NT2/D1 (cell line): ENCODE measurements around the gene AMBP.

Experiments
- DNase-seq: peaks from one replicate; pipeline ENCODE4 v3.0.0-alpha.2; 2011; ENCODE audit warnings: low read depth, low spot score
- H3K27me3 ChIP-seq: 2 replicates; pipeline ENCODE4 v1.6.0; 2011; ENCODE audit warnings: mild to moderate bottlenecking; ENCODE audit not compliant: insufficient read length, insufficient read depth
- H3K36me3 ChIP-seq: 2 replicates; pipeline ENCODE4 v1.6.1; 2011; ENCODE audit warnings: mild to moderate bottlenecking, low read length, mixed read lengths; ENCODE audit not compliant: insufficient read depth, insufficient read length
- H3K4me1 ChIP-seq: 2 replicates; pipeline ENCODE4 v1.5.1; 2011; ENCODE audit not compliant: insufficient read depth, insufficient read length
- H3K4me3 ChIP-seq: 2 replicates; pipeline ENCODE4 v1.5.1; 2011; ENCODE audit warnings: low read depth; ENCODE audit not compliant: insufficient read length
- H3K9ac ChIP-seq: 2 replicates; pipeline ENCODE4 v1.6.0; 2011; ENCODE audit warnings: low read depth; ENCODE audit not compliant: insufficient read length
- H3K9me3 ChIP-seq: 2 replicates; pipeline ENCODE4 v1.5.1; 2011; ENCODE audit warnings: mild to moderate bottlenecking, low read length; ENCODE audit not compliant: insufficient read depth
- SUZ12 ChIP-seq: IDR thresholded peaks from 2 replicates; pipeline ENCODE4 v1.6.1; 2011; ENCODE audit not compliant: insufficient read length, insufficient read depth; ENCODE audit errors: extremely low read depth
- YY1 ChIP-seq: IDR thresholded peaks from 2 replicates; pipeline ENCODE4 v1.6.1; 2011; ENCODE audit not compliant: insufficient read length, insufficient read depth
- ZNF274 ChIP-seq: IDR thresholded peaks from 2 replicates; pipeline ENCODE4 v1.6.1; 2011; ENCODE audit warnings: mild to moderate bottlenecking, low read depth, low read length

Gene AMBP

GRCh38 chr9:114093761-114094505, 15.8 kb upstream of the AMBP start:
- peaks cover 5% of the 10 kb centered on the region for H3K4me1 ChIP-seq
- DNase-seq = no peak
- no peaks in the 10 kb centered on the region for H3K9me3 ChIP-seq
- H3K27me3 ChIP-seq = peaks cover 9% of the 10 kb centered on the region
- no peak for TF ChIP-seq SUZ12
- no peaks in the 10 kb centered on the region for H3K36me3 ChIP-seq
- H3K4me3 ChIP-seq = no peak overlapping the region
- H3K9ac ChIP-seq = no peak overlapping the region

GRCh38 chr9:114093031-114093471, 15.0 kb upstream of the AMBP start:
- Histone ChIP-seq H3K36me3 (no peaks in the 10 kb centered on the region), H3K4me3 (no peak overlapping the region), H3K27me3 (peaks cover 6% of the 10 kb centered on the region), H3K9ac (no peak overlapping the region), H3K4me1 (peaks cover 5% of the 10 kb centered on the region), H3K9me3 (no peaks in the 10 kb centered on the region)
- TF ChIP-seq SUZ12 (no peak), YY1 (no peak), ZNF274 (no peak)
- no peak for DNase-seq

- Histone ChIP-seq H3K27me3 (peaks cover under 1% of the 10 kb centered on the region), H3K36me3 (no peaks in the 10 kb centered on the region), H3K9ac (no peak overlapping the region), H3K4me3 (no peak overlapping the region), H3K4me1 (peaks cover 5% of the 10 kb centered on the region), H3K9me3 (no peaks in the 10 kb centered on the region)
- no peak for DNase-seq
- TF ChIP-seq YY1 (no peak), SUZ12 (no peak), ZNF274 (no peak)
Observed at GRCh38 chr9:114092336-114092735, 14.2 kb upstream of the AMBP start.

GRCh38 chr9:114091711-114092110, 13.6 kb upstream of the AMBP start:
- Histone ChIP-seq H3K9ac (no peak overlapping the region), H3K4me3 (no peak overlapping the region), H3K27me3 (no peaks in the 10 kb centered on the region), H3K36me3 (no peaks in the 10 kb centered on the region), H3K4me1 (peaks cover 4% of the 10 kb centered on the region), H3K9me3 (no peaks in the 10 kb centered on the region)
- TF ChIP-seq YY1 (no peak), ZNF274 (no peak)
- DNase-seq = no peak

GRCh38 chr9:114090798-114091197, 12.7 kb upstream of the AMBP start:
- no peak for TF ChIP-seq YY1
- no peak for TF ChIP-seq ZNF274
- no peak for TF ChIP-seq SUZ12
- no peaks in the 10 kb centered on the region for H3K4me1 ChIP-seq
- no peak overlapping the region for H3K4me3 ChIP-seq
- H3K36me3 ChIP-seq = no peaks in the 10 kb centered on the region
- no peak for DNase-seq
- H3K9ac ChIP-seq = no peak overlapping the region
- no peaks in the 10 kb centered on the region for H3K27me3 ChIP-seq
- no peaks in the 10 kb centered on the region for H3K9me3 ChIP-seq

- DNase-seq = no peak
- no peaks in the 10 kb centered on the region for H3K4me1 ChIP-seq
Observed at GRCh38 chr9:114089206-114089840, 11.2 kb upstream of the AMBP start.

GRCh38 chr9:114088571-114089170, 10.6 kb upstream of the AMBP start:
- no peaks in the 10 kb centered on the region for H3K27me3 ChIP-seq
- TF ChIP-seq SUZ12 = no peak
- no peaks in the 10 kb centered on the region for H3K36me3 ChIP-seq

More at GRCh38 chr9:114089206-114089840, 11.2 kb upstream of the AMBP start:
- no peak overlapping the region for H3K4me3 ChIP-seq
- no peak overlapping the region for H3K9ac ChIP-seq
- no peaks in the 10 kb centered on the region for H3K36me3 ChIP-seq
- TF ChIP-seq ZNF274 (no peak), SUZ12 (no peak), YY1 (no peak)
- H3K27me3 ChIP-seq = no peaks in the 10 kb centered on the region
- H3K9me3 ChIP-seq = no peaks in the 10 kb centered on the region

More at GRCh38 chr9:114088571-114089170, 10.6 kb upstream of the AMBP start:
- Histone ChIP-seq H3K9ac (no peak overlapping the region), H3K4me1 (no peaks in the 10 kb centered on the region), H3K9me3 (no peaks in the 10 kb centered on the region), H3K4me3 (no peak overlapping the region)
- DNase-seq = no peak
